ENCODE results near the gene IRF1.

DNA sequence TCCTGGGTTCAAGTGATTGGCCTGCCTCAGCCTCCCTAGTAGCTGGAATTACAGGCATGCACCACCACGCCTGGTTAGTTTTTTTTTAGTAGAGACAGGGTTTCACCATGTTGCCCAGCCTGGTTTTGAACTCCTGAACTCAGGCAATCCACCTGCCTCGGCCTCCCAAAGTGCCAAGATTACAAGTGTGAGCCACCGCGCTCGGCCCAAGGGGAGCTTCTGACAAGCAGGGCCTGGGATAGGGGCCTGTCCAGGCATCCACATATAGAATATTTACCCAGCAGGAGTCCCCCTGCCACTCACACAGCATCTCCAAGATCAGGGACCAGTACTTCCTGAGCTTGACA is 10.1 kb downstream of the IRF1 start:
- TF ChIP-seq ELF1 (IDR thresholded peaks at IDR 0.05; ENCODE audit: borderline replicate concordance, low read depth): no peak
- no peak for TF ChIP-seq POLR2AphosphoS5 (IDR thresholded peaks at IDR 0.05; ENCODE audit: low read depth, low read length)
- TF ChIP-seq, protein P1, sequence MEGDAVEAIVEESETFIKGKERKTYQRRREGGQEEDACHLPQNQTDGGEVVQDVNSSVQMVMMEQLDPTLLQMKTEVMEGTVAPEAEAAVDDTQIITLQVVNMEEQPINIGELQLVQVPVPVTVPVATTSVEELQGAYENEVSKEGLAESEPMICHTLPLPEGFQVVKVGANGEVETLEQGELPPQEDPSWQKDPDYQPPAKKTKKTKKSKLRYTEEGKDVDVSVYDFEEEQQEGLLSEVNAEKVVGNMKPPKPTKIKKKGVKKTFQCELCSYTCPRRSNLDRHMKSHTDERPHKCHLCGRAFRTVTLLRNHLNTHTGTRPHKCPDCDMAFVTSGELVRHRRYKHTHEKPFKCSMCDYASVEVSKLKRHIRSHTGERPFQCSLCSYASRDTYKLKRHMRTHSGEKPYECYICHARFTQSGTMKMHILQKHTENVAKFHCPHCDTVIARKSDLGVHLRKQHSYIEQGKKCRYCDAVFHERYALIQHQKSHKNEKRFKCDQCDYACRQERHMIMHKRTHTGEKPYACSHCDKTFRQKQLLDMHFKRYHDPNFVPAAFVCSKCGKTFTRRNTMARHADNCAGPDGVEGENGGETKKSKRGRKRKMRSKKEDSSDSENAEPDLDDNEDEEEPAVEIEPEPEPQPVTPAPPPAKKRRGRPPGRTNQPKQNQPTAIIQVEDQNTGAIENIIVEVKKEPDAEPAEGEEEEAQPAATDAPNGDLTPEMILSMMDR (IDR thresholded peaks at IDR 0.05 in 2 of 3, conservative IDR thresholded peaks at IDR 0.05 in 1 of 3; ENCODE audit: borderline replicate concordance in 1 of 3, insufficient read depth in 1 of 3, low read depth in 2 of 3, low read length in 2 of 3): no peak
- TF ChIP-seq RAD21 (IDR thresholded peaks at IDR 0.05; ENCODE audit: low read depth): no peak
- TF ChIP-seq, protein P2, sequence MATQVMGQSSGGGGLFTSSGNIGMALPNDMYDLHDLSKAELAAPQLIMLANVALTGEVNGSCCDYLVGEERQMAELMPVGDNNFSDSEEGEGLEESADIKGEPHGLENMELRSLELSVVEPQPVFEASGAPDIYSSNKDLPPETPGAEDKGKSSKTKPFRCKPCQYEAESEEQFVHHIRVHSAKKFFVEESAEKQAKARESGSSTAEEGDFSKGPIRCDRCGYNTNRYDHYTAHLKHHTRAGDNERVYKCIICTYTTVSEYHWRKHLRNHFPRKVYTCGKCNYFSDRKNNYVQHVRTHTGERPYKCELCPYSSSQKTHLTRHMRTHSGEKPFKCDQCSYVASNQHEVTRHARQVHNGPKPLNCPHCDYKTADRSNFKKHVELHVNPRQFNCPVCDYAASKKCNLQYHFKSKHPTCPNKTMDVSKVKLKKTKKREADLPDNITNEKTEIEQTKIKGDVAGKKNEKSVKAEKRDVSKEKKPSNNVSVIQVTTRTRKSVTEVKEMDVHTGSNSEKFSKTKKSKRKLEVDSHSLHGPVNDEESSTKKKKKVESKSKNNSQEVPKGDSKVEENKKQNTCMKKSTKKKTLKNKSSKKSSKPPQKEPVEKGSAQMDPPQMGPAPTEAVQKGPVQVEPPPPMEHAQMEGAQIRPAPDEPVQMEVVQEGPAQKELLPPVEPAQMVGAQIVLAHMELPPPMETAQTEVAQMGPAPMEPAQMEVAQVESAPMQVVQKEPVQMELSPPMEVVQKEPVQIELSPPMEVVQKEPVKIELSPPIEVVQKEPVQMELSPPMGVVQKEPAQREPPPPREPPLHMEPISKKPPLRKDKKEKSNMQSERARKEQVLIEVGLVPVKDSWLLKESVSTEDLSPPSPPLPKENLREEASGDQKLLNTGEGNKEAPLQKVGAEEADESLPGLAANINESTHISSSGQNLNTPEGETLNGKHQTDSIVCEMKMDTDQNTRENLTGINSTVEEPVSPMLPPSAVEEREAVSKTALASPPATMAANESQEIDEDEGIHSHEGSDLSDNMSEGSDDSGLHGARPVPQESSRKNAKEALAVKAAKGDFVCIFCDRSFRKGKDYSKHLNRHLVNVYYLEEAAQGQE (IDR thresholded peaks at IDR 0.05; ENCODE audit: low read depth): no peak
- no peak for TF ChIP-seq POLR2A (IDR thresholded peaks at IDR 0.05; ENCODE audit: borderline replicate concordance, extremely low read depth, insufficient read depth, insufficient read length)
- TF ChIP-seq EZH2 (IDR thresholded peaks at IDR 0.05): no peak
- TF ChIP-seq, protein P3, sequence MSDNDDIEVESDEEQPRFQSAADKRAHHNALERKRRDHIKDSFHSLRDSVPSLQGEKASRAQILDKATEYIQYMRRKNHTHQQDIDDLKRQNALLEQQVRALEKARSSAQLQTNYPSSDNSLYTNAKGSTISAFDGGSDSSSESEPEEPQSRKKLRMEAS (IDR thresholded peaks at IDR 0.05): no peak

All from HCT116 (cell line).